Esophagus squamous epithelium (tissue), 4 donors: Measurements from ENCODE around the gene SLC25A41.

Source experiments
- CTCF ChIP-seq, 6 experiments: fragments of 450-650 bp in 4 of 6; fragments of 200-600 bp in 2 of 6; sonication (generic) in 2 of 6; IDR thresholded peaks; one replicate each; pipeline ENCODE4 v1.5.1; 2016 to 2019; ENCODE audit warnings: antibody characterized with exemption in 6 of 6, mild to moderate bottlenecking in 4 of 6, moderate library complexity in 4 of 6
- POLR2A ChIP-seq, 4 donors: fragments of 450-650 bp; IDR thresholded peaks; one replicate each; pipeline ENCODE4 v1.6.1; 2017; ENCODE audit warnings: antibody characterized with exemption in 4 of 4, mild to moderate bottlenecking in 4 of 4, moderate library complexity in 3 of 4

GRCh38 chr19:6409346-6409745 is 24.2 kb downstream of the SLC25A41 start:
- TF ChIP-seq CTCF (IDR thresholded peaks at IDR 0.05) (no peak), POLR2A (IDR thresholded peaks at IDR 0.05) (no peak)
